K562 (cell line): Measurements from ENCODE around the gene SLC66A2. TPM values are rescaled to one million over a fixed set of nuclear protein-coding genes. Genes with fewer than 3 reads are reported as not detected.

Experiments
- ATAC-seq: fragments of 200-7000 bp; cut with Tn5 transposase; 3 replicates; pipeline ENCODE4 v1.9.1; 2020; ENCODE audit warnings: moderate library complexity
- BruUV-seq: library from RNA; stranded (reverse); fragments of 400-500 nt; replicated peaks from 2 replicates; lab custom pipeline; 2021; lab: Mats Ljungman, UMichigan
- CTCF ChIA-PET: fragments of 300-600 bp; formaldehyde crosslinking; extraction: SDS; loops from one replicate; lab custom pipeline; 2021; ENCODE audit warnings: low intra/inter-chr PET ratio; lab: Yijun Ruan, JAX
- POLR2A ChIA-PET: fragments of 300-600, 350-650 bp; sonication (Branson Sonifier 250); formaldehyde crosslinking; extraction: SDS; loops from one replicate; lab custom pipeline; 2021; ENCODE audit warnings: antibody characterized with exemption, inconsistent platforms; lab: Yijun Ruan, JAX
- DNase-seq, 4 experiments: peaks; one replicate each; pipeline versions ENCODE4 v3.0.0 to v3.0.0-alpha.2; 2011 to 2018; ENCODE audit warnings: low spot score in 3 of 4, mixed read lengths in 3 of 4; ENCODE audit errors: extremely low read depth in 1 of 4
- FAIRE-seq: peaks from 2 replicates; lab custom pipeline; 2011; peaks lifted over from hg19 to GRCh38; lab: Jason Lieb, UNC
- H2AFZ ChIP-seq: 2 replicates; pipeline ENCODE4 v1.6.0; 2011; ENCODE audit warnings: low read depth, low read length, control low read depth, inconsistent platforms
- H3K27ac ChIP-seq: fragments of 200-600 bp; 3 replicates; pipeline ENCODE4 v1.8.0; 2011; ENCODE audit warnings: low read depth, mild to moderate bottlenecking, control low read depth, inconsistent platforms, low read length, moderate library complexity, mixed read lengths; ENCODE audit errors: extremely low read depth
- H3K27me3 ChIP-seq, 2 experiments: fragments of 300-600 bp in 1 of 2; 2 replicates in 1 of 2; 3 replicates in 1 of 2; pipeline versions ENCODE4 v1.6.0 to v1.8.0; 2011; ENCODE audit warnings: inconsistent platforms in 2 of 2, low read length in 2 of 2, mild to moderate bottlenecking in 1 of 2, mixed read lengths in 1 of 2, moderate library complexity in 1 of 2; ENCODE audit not compliant: control insufficient read depth in 2 of 2, insufficient read depth in 2 of 2
- H3K36me3 ChIP-seq: fragments of 300-600 bp; 3 replicates; pipeline ENCODE4 v1.8.0; 2011; ENCODE audit warnings: mild to moderate bottlenecking, low read length, inconsistent platforms; ENCODE audit not compliant: control insufficient read depth, insufficient read depth
- H3K4me1 ChIP-seq, 2 experiments: fragments of 200-600 bp in 1 of 2; replicated peaks in 1 of 2; 2 replicates in 1 of 2; 3 replicates in 1 of 2; pipeline versions ENCODE4 v1.5.1 to v1.8.0; 2011; ENCODE audit warnings: inconsistent platforms in 2 of 2, low read length in 2 of 2, mild to moderate bottlenecking in 1 of 2, mixed read lengths in 1 of 2, moderate library complexity in 1 of 2; ENCODE audit not compliant: control insufficient read depth in 2 of 2, insufficient read depth in 2 of 2
- H3K4me2 ChIP-seq: 2 replicates; pipeline ENCODE4 v1.6.1; 2011; ENCODE audit warnings: low read length, control low read depth, inconsistent platforms, mixed read lengths; ENCODE audit not compliant: insufficient read depth
- H3K4me3 ChIP-seq: fragments of 200-600 bp; sonication (generic), shearing (Covaris generic); 2 replicates; pipeline ENCODE4 v1.5.1; 2016; ENCODE audit warnings: control low read depth, inconsistent platforms
- H3K79me2 ChIP-seq: fragments of 200-600 bp; 3 replicates; pipeline ENCODE4 v1.8.0; 2011; ENCODE audit warnings: low read length, inconsistent platforms; ENCODE audit not compliant: control insufficient read depth, insufficient read depth
- H3K9ac ChIP-seq, 2 experiments: 2 replicates each; pipeline versions ENCODE4 v1.6.0 to v1.6.1; 2011; ENCODE audit warnings: low read depth in 2 of 2, low read length in 2 of 2, control low read depth in 1 of 2, inconsistent platforms in 1 of 2, mild to moderate bottlenecking in 1 of 2, mixed read lengths in 1 of 2; ENCODE audit not compliant: insufficient read depth in 1 of 2
- H3K9me1 ChIP-seq: one replicate; pipeline ENCODE4 v1.6.0; 2011; ENCODE audit warnings: inconsistent platforms, mild to moderate bottlenecking, low read length, moderate library complexity; ENCODE audit not compliant: control insufficient read depth, insufficient read depth
- H3K9me3 ChIP-seq: replicated peaks from 2 replicates; pipeline ENCODE4 v1.5.1; 2011; ENCODE audit warnings: low read depth, low read length, inconsistent platforms; ENCODE audit not compliant: control insufficient read depth, insufficient read depth
- H4K20me1 ChIP-seq: replicated peaks from 2 replicates; pipeline ENCODE4 v1.6.1; 2011; ENCODE audit warnings: low read length, inconsistent platforms, mixed read lengths; ENCODE audit not compliant: control insufficient read depth, insufficient read depth
- ARHGAP35 ChIP-seq: fragments of 450-650 bp; IDR thresholded peaks from 2 replicates; pipeline ENCODE4 v1.6.1; 2018; ENCODE audit not compliant: partially characterized antibody
- ATF7 ChIP-seq: fragments of 450-650 bp; IDR thresholded peaks from 2 replicates; pipeline ENCODE4 v1.7.1; 2014; ENCODE audit warnings: mild to moderate bottlenecking, moderate library complexity
- FIP1L1 ChIP-seq: fragments of 200-400 bp; formaldehyde crosslinking; IDR thresholded peaks from 2 replicates; pipeline ENCODE4 v1.6.1; 2018; ENCODE audit warnings: mild to moderate bottlenecking, low read depth, low read length; ENCODE audit not compliant: poor library complexity, severe bottlenecking
- JUNB ChIP-seq: fragments of 450-650 bp; formaldehyde crosslinking; conservative IDR thresholded peaks from 2 replicates; pipeline ENCODE4 v1.4.0; 2020; ENCODE audit warnings: mild to moderate bottlenecking
- KDM1A ChIP-seq, 2 experiments: fragments of 450-650 bp; IDR thresholded peaks; 2 replicates each; pipeline ENCODE4 v1.6.1; 2016; ENCODE audit warnings: mild to moderate bottlenecking in 2 of 2
- MAFF ChIP-seq: IDR thresholded peaks from 2 replicates; pipeline ENCODE4 v1.6.1; 2012; ENCODE audit warnings: low read length, improper control_type of control experiment
- MED1 ChIP-seq: sonication (generic); formaldehyde crosslinking; IDR thresholded peaks from 2 replicates; pipeline ENCODE4 v1.8.1; 2023; ENCODE audit warnings: missing genetic modification reagents, borderline replicate concordance
- NFIC ChIP-seq: fragments of 450-650 bp; IDR thresholded peaks from 2 replicates; pipeline ENCODE4 v1.6.1; 2017; ENCODE audit warnings: mild to moderate bottlenecking, inconsistent platforms
- PYGO2 ChIP-seq: fragments of 450-650 bp; IDR thresholded peaks from 2 replicates; pipeline ENCODE4 v1.6.1; 2016; ENCODE audit warnings: mild to moderate bottlenecking, missing genetic modification characterization, moderate library complexity, missing compliant biosample characterization
- RFX1 ChIP-seq: fragments of 450-650 bp; IDR thresholded peaks from 2 replicates; pipeline ENCODE4 v1.6.1; 2016; ENCODE audit warnings: mild to moderate bottlenecking, moderate library complexity
- RHOXF2B ChIP-seq: fragments of 250-450 bp; sonication (Bioruptor Pico); conservative IDR thresholded peaks from 2 replicates; pipeline ENCODE4 v1.5.1; 2021
- RUNX1 ChIP-seq: sonication (generic); IDR thresholded peaks from 2 replicates; pipeline ENCODE4 v1.6.1; 2016; ENCODE audit warnings: antibody characterized with exemption, low read depth
- TEAD2 ChIP-seq: fragments of 450-650 bp; IDR thresholded peaks from 2 replicates; pipeline ENCODE4 v1.6.1; 2016; ENCODE audit warnings: missing genetic modification characterization, control low read depth, missing compliant biosample characterization
- ZNF121 ChIP-seq: sonication (generic); formaldehyde crosslinking; conservative IDR thresholded peaks from 2 replicates; pipeline ENCODE4 v1.8.0; 2022; ENCODE audit warnings: missing genetic modification reagents
- ZNF175 ChIP-seq: fragments of 200-800 bp; sonication (Bioruptor generic); IDR thresholded peaks from 2 replicates; pipeline ENCODE4 v1.6.1; 2016; ENCODE audit warnings: low read depth, mild to moderate bottlenecking, missing genetic modification characterization, missing compliant biosample characterization
- ZSCAN32 ChIP-seq: fragments of 450-650 bp; formaldehyde crosslinking; IDR thresholded peaks from 2 replicates; pipeline ENCODE4 v1.4.0; 2020; ENCODE audit warnings: mild to moderate bottlenecking, moderate library complexity
- WGBS: fragments of 100-300 bp; shearing (Covaris generic); methylation state at CpG from one replicate; pipeline ENCODE4 v1.1.6; 2016; ENCODE audit warnings: low coverage, mixed read lengths; ENCODE audit not compliant: insufficient coverage; ENCODE audit errors: missing lambda C conversion rate; 5-methylcytosine and 5-hydroxymethylcytosine counted together
- in situ Hi-C: fragments of 300-500 bp; cut with MboI; formaldehyde crosslinking; loops from 4 replicates; pipeline ENCODE4 v1.15.0; 2018; ENCODE audit warnings: inconsistent platforms, mixed read lengths
- intact Hi-C: fragments of 100-400 bp; cut with micrococcal nuclease; formaldehyde crosslinking; loops from 2 replicates; pipeline ENCODE4 v1.14.2; 2022
- polyA plus RNA-seq, 8 experiments: library from polyadenylated mRNA; depleted of rRNA in 4 of 8; stranded (reverse) in 5 of 8; unstranded in 3 of 8; fragments of >200 nt; fragmentation: Nextera tagmentation in 2 of 8; fragmentation: Illumina TruSeq in 1 of 8; extraction: Ambion mirVana in 2 of 8; extraction: Trizol in 1 of 8; gene quantifications; 2 replicates each; pipeline versions ENCODE4 v1.2.1 to v1.2.3, GENCODE V29; 2011 to 2014; ENCODE audit warnings: inconsistent platforms in 1 of 8, missing spikeins in 1 of 8
- total RNA-seq, 7 experiments: library from RNA; depleted of rRNA in 6 of 7; stranded (reverse); fragments of >200 nt in 6 of 7; fragmentation: Illumina TruSeq in 2 of 7; extraction: Trizol in 2 of 7; gene quantifications; 2 replicates each; pipeline versions ENCODE4 v1.2.1 to v1.2.3, GENCODE V29; 2011 to 2021; ENCODE audit warnings: low replicate concordance in 1 of 7
- TF ChIP-seq, protein P1 (sequence below): sonication (generic); formaldehyde crosslinking; IDR thresholded peaks from 2 replicates; pipeline ENCODE4 v1.5.0; 2020; ENCODE audit warnings: missing genetic modification reagents
- TF ChIP-seq, protein P2 (sequence below): sonication (generic); formaldehyde crosslinking; IDR thresholded peaks from 2 replicates; pipeline ENCODE4 v1.8.1; 2022; ENCODE audit warnings: missing genetic modification reagents
- TF ChIP-seq, protein P3 (sequence below): sonication (generic); formaldehyde crosslinking; IDR thresholded peaks from 2 replicates; pipeline ENCODE4 v1.8.1; 2022; ENCODE audit warnings: missing genetic modification reagents
- TF ChIP-seq, protein P4 (sequence below): sonication (generic); formaldehyde crosslinking; IDR thresholded peaks from 2 replicates; pipeline ENCODE4 v1.4.0; 2020; ENCODE audit warnings: mild to moderate bottlenecking, missing genetic modification reagents

The SLC66A2 gene
- total and polyA plus RNA-seq, 9 of the 15 experiments (the other 6 are each of a cell fraction or from before 2014, with no cell fraction given): 0.25 to 17.5 (median 5.6) TPM

DNA sequence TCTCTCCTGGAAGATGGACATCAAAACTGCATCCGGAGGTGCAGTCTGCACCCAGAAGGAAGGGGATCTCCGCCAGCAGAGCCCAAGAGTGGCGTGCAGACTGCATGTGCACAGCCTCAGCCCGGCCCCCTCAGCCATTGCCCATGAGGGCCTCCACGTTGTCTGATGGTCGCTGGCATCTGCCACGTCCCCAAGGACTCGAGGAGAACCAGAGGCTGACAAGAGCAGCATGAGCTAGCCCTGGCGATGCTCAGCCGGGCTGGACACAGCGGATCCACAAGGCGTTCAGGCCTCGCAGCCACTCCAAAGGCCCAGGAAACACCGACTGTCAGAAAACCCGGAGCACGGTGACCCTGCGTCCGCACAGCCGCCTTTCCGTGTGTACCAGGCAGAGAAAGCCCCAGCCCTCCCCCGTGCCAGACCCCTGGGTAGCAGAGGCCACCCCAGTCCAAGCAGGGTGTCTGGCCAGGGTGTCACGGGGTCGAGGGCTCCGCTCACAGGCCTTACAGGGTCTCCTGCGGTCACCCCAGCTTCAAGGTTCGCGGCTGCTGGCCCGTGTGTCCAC, 48.3 kb downstream of the SLC66A2 start:
- ATAC-seq: no peak
- POLR2A ChIA-PET: no interaction called here
- intact Hi-C loops (no loop called here), in situ Hi-C loops (no loop called here)
- no peak for FAIRE-seq
- H3K9me3 ChIP-seq: peaks cover 2% of the 10 kb centered on the region; the same call in 1 of the 2 replicates
- H3K4me1 ChIP-seq: peaks cover 0 to 4% of the 10 kb centered on the region in 2 experiments; a peak in 1 of 5 replicates
- WGBS: 84% methylated on average over 10 of the region's 28 CpGs
- H3K4me2 ChIP-seq: no peak overlapping the region
- no TSS peak for BruUV-seq
- H3K36me3 ChIP-seq: no peaks in the 10 kb centered on the region
- DNase-seq: no peak
- no peaks in the 10 kb centered on the region for H3K79me2 ChIP-seq
- H3K9me1 ChIP-seq: no peaks in the 10 kb centered on the region
- CTCF ChIA-PET: no interaction called here
- H3K9ac ChIP-seq: no peak overlapping the region
- no peak overlapping the region for H2AFZ ChIP-seq
- no peak for TF ChIP-seq MED1 (CRISPR knock-in tag)
- no peak for TF ChIP-seq RHOXF2B (CRISPR knock-in tag)
- TF ChIP-seq KDM1A (IDR thresholded peaks at IDR 0.05): no peak
- TF ChIP-seq ZNF175: no peak
- no peak for TF ChIP-seq ARHGAP35
- TF ChIP-seq FIP1L1: no peak
- TF ChIP-seq JUNB (CRISPR knock-in tag): no peak
- TF ChIP-seq, protein P1, sequence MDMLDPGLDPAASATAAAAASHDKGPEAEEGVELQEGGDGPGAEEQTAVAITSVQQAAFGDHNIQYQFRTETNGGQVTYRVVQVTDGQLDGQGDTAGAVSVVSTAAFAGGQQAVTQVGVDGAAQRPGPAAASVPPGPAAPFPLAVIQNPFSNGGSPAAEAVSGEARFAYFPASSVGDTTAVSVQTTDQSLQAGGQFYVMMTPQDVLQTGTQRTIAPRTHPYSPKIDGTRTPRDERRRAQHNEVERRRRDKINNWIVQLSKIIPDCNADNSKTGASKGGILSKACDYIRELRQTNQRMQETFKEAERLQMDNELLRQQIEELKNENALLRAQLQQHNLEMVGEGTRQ (CRISPR knock-in tag): no peak
- TF ChIP-seq, protein P2, sequence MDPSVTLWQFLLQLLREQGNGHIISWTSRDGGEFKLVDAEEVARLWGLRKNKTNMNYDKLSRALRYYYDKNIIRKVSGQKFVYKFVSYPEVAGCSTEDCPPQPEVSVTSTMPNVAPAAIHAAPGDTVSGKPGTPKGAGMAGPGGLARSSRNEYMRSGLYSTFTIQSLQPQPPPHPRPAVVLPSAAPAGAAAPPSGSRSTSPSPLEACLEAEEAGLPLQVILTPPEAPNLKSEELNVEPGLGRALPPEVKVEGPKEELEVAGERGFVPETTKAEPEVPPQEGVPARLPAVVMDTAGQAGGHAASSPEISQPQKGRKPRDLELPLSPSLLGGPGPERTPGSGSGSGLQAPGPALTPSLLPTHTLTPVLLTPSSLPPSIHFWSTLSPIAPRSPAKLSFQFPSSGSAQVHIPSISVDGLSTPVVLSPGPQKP (CRISPR knock-in tag): no peak
- TF ChIP-seq TEAD2 (tag): no peak
- TF ChIP-seq MAFF: no peak
- TF ChIP-seq, protein P3, sequence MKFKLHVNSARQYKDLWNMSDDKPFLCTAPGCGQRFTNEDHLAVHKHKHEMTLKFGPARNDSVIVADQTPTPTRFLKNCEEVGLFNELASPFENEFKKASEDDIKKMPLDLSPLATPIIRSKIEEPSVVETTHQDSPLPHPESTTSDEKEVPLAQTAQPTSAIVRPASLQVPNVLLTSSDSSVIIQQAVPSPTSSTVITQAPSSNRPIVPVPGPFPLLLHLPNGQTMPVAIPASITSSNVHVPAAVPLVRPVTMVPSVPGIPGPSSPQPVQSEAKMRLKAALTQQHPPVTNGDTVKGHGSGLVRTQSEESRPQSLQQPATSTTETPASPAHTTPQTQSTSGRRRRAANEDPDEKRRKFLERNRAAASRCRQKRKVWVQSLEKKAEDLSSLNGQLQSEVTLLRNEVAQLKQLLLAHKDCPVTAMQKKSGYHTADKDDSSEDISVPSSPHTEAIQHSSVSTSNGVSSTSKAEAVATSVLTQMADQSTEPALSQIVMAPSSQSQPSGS: no peak
- no peak for TF ChIP-seq ZNF121 (CRISPR knock-in tag)
- no peak for TF ChIP-seq RFX1
- no peak for TF ChIP-seq ZSCAN32
- TF ChIP-seq, protein P4, sequence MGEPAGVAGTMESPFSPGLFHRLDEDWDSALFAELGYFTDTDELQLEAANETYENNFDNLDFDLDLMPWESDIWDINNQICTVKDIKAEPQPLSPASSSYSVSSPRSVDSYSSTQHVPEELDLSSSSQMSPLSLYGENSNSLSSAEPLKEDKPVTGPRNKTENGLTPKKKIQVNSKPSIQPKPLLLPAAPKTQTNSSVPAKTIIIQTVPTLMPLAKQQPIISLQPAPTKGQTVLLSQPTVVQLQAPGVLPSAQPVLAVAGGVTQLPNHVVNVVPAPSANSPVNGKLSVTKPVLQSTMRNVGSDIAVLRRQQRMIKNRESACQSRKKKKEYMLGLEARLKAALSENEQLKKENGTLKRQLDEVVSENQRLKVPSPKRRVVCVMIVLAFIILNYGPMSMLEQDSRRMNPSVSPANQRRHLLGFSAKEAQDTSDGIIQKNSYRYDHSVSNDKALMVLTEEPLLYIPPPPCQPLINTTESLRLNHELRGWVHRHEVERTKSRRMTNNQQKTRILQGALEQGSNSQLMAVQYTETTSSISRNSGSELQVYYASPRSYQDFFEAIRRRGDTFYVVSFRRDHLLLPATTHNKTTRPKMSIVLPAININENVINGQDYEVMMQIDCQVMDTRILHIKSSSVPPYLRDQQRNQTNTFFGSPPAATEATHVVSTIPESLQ (CRISPR knock-in tag): no peak
- TF ChIP-seq ATF7: no peak
- no peak for TF ChIP-seq NFIC
- TF ChIP-seq RUNX1: no peak
- TF ChIP-seq PYGO2 (tag): no peak
- no peaks in the 10 kb centered on the region for H3K27me3 ChIP-seq
- H4K20me1 ChIP-seq: no peaks in the 10 kb centered on the region
- H3K27ac ChIP-seq: no peak overlapping the region
- no peak overlapping the region for H3K4me3 ChIP-seq
